Stimulated activated CD4-positive, alpha-beta T cell treated with anti-CD3 and anti-CD28 coated beads, TNF-alpha, amount 100 ng/mL, for 24 hours (primary cell): ENCODE measurements around the gene PDPN.

Experiments
- DNase-seq, 3 experiments: peaks; one replicate each; pipeline ENCODE4 v3.0.0-alpha.2; 2020; ENCODE audit warnings: low read depth in 3 of 3

The PDPN gene

DNA sequence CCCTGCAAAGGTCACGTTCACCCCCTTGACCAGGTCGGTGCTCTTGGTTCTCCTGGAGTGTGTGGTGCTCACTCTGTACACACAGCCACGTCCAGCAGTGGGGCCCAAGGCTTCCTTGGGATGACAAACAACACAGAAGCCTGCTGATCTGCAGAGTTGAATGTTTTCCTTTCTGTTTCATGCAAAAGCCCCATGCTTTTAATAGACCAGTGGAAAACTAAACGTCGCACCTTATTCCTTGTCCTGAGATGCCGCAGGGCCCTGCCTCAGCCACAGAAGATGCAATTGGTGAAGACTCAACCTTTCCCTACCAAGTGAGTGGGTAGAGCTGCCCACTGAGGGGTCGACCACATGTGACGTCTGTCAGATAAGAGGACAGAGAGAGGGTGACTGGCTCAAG lies 5.8 kb upstream of the PDPN start:
- no peak for DNase-seq

DNA sequence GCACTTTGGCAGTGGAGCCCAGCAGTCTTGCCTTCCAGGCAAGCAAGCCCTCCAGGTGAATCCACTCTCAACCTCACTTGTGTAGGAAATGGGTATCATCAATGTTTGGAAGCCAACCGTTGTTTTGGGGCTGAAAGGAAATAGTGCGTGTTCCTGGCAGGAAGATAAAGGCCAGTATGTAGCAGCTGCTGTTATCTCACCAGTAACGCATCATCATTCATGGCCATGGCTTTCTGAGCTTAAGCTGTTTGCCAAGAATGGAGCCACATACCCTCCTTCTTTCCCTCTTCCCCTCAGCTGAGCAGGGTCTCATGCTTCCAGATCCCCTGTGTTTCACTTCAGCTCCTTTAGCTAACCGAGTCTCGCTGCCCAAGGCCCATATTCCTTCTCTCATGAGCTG lies 2.2 kb upstream of the PDPN start:
- DNase-seq: no peak

- no peak for DNase-seq
These were observed 754 bp upstream of the PDPN start for GRCh38 chr1:13582713-13583443.

- DNase-seq: no peak
These were observed 547 bp downstream of the PDPN start for GRCh38 chr1:13583966-13584791.

- DNase-seq: no peak
These were observed 1.4 kb downstream of the PDPN start for GRCh38 chr1:13584876-13585611.

DNA sequence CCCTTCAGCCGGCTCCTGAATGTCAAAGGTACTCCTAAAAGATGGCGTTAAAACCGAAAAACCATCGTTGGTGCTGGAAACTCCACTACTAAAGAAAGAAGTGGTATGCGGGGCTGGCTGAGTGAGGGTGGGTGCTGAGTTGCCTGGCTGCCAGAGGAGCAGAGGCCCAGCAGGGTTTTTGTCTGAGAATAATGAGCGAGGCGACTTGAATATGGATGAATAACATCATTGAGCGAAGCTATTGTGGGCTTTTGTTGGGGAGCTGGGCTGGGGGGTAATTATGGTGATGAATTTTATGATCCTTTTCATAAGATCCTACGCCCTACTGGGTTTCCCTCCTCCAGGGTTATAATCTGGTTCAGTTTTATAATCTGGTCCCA lies 2.0 kb downstream of the PDPN start:
- no peak for DNase-seq

DNA sequence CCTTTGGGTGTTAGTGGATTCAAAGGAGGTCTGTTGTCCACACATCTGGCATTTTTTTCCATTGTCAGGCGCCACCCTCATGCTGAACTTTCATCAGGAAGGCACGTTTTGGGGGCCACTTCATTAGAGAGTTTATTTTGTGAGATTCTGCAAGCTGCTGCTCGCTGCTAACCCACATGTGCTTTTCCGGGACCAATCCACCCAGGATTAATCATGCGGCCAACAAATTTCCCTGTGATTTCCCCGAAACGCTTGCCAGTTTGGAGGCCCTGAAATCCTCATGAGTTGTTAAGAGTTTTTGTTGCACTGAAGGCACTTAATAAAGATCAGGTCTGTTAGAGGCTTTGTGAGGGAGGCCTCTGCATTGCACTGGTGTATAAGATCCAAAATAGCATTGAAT lies 2.4 kb downstream of the PDPN start:
- no peak for DNase-seq

DNA sequence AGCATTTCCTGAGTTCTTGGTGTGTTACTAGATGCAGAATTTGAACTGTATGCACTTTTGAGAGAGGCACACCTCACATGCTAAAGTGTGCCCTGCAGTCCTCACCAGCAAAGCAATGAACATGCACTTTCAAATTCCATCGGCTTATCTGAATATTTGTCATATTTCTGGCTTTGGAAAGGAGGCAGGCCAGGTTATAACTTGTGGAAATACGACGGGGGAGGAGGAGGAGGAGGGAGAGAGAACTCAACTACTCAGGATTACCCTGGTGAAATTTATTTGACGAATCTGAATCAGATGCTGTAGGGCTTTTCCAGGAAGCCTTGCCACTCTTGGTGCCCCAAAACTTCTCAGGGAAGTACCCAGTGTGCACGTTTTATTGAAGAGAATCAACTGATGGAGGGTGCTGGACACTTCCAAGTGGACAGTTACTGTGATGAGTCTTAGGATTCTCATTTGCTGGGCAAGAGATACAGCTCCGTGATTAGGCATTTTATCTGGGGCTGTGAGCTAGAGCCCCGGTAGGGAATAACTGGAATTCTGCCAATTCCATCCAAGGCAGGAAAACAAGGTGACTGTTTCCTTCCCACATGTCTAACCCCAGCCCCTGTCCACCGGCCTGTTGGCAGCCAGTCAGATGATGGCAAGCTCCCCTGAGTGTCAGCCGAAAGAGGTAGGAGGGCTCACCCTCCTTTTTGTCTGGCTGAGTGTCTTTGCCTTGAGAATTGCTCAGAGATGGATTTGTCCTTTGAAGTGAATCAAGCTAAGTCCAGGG lies 3.8 kb downstream of the PDPN start:
- DNase-seq: no peak

- DNase-seq: no peak
These were observed 5.5 kb downstream of the PDPN start for GRCh38 chr1:13588946-13589796.

DNA sequence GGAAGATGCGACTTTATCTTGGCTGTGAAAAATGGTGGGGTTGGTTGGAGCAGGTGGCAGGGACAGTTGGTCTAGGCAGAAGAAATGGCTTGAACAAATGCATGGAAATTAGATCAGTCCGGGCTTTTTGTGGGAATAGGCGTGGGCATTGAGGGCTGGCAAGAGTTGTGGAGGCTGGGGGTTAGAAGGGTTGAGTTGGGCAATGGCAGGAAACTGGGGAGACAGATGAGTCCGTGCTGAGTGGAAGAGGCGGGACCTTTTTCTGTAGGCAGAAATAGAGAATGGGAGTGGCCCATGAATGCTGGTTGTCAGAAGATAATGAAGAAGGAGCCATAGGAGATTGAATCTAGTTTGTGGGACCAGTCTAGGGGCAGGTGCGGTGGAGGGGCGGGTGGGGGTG lies 6.9 kb downstream of the PDPN start:
- no peak for DNase-seq

GRCh38 chr1:13593511-13594131 lies 10.0 kb downstream of the PDPN start:
- no peak for DNase-seq

GRCh38 chr1:13595411-13595810 lies 11.8 kb downstream of the PDPN start:
- DNase-seq: no peak

- DNase-seq: no peak
These were observed 13.5 kb downstream of the PDPN start for GRCh38 chr1:13597166-13597565.

- no peak for DNase-seq
These were observed 17.3 kb downstream of the PDPN start for GRCh38 chr1:13600762-13601453.

GRCh38 chr1:13604176-13604575 lies 20.5 kb downstream of the PDPN start:
- no peak for DNase-seq

DNA sequence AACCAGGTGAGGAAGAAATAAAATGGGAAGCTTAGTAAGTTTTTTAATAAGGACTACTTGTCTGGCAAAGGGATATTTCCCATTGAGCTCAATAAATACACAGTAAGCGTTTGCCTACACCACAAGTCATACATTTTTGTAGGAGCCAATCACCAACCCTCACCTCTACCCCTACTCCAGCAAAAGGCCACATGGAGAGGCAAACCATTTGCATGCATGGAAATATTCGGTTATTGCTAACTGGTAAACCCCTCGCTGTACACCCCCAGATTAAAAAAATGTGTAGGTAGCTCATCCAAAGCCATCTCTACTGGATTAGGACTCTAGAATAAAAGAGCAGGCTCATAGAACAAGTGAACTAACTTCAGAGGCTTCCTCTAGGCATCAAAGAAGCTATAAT lies 21.1 kb downstream of the PDPN start:
- DNase-seq: no peak

- DNase-seq: no peak
These were observed 21.5 kb downstream of the PDPN start for GRCh38 chr1:13605159-13605558.

DNA sequence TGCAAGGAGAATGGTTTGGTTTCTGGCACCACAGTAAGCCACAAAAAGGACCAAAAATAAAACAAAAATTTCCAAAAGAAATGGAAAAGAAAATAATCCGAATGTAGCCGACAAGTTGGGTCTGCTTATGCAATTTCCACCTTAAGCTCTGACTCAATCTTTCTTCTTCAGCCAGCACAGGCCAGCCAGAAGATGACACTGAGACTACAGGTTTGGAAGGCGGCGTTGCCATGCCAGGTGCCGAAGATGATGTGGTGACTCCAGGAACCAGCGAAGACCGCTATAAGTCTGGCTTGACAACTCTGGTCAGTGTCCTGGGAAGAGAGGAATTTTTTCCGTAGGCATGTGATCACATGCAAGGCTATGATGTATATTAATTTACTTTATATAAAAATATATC lies 23.4 kb downstream of the PDPN start:
- no peak for DNase-seq

- no peak for DNase-seq
These were observed 32.6 kb downstream of the PDPN start for GRCh38 chr1:13616234-13616633.

DNA sequence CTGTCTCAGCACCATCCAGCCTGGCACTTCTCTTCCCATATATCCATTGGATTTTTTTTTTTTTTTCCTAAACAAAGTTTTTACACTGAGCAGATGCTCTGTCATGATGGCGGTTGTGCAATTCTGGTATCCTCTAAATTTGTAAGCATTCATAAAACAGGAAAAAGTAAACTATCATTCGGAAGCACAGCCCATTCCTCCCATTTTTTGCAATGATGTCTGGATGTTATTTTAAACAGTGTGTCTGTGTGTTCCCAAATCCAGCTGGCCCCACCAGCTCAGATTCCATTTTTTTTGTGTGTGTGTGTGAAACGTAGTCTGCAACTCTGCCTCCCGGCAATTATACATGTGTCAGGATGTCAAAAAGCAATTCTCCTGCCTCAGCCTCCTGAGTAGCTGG lies 33.5 kb downstream of the PDPN start:
- no peak for DNase-seq
